GM21423 (cell line): ENCODE data around the gene TNRC6C.

Experiments
- ATAC-seq: cut with Tn5 transposase; IDR thresholded peaks from one replicate; pipeline ENCODE4 v1.9.1; 2021; ENCODE audit warnings: mild to moderate bottlenecking, moderate library complexity; ENCODE audit not compliant: unreplicated experiment

TNRC6C gene

GRCh38 chr17:77957857-77958715 is at the start of gene TNRC6C:
TSS of gene TNRC6C (plus strand) at chr17:77958703. CDS start at chr17:78004207, 45,504 bp downstream.
- ATAC-seq: peak; percentile 80

DNA sequence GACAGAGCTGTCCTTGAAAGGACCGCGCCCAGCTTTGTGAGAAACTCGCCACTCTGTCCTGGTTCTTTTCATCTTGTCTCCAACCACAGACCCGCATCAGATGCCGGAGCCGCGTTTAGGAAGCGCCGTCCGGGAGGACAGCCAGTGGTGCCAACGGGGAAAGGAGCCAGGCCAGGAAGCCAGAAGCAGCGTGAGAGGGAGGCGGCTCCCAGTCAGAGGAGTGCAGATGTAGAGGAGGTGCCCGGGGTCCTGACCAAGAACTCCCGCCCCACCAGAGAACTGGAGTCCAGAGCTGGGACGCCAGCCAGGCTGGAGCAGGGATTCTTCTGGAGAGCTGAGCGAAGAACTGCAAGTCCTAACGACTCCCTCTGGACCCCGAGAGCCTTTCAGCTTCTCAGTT is 49.3 kb upstream of the TNRC6C start:
- ATAC-seq: no peak

DNA sequence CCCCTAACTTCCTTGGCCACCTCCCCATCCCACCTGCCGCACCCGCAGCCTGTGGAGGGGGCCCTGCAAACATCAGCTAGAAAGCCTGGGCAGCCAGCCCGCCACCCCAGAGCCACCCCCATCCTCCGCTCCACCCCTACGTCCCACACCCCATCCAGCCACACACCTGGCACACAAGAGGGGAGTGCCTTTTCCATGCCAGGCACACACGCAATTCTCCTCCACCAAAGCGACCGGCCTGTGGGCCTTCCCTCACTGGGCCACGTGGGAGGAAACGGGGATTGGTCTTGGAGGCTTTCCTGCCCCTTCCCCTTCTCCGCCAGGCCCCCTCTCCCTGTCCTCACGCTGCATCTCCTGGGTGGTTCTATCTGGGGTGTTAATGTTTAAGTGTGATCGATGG is 48.7 kb upstream of the TNRC6C start:
- no peak for ATAC-seq

GRCh38 chr17:77914385-77915254 is 43.9 kb upstream of the TNRC6C start:
- ATAC-seq: no peak

- no peak for ATAC-seq
These were observed 42.9 kb upstream of the TNRC6C start for GRCh38 chr17:77915594-77916021.

- no peak for ATAC-seq
These were observed 42.2 kb upstream of the TNRC6C start for GRCh38 chr17:77916264-77916663.

DNA sequence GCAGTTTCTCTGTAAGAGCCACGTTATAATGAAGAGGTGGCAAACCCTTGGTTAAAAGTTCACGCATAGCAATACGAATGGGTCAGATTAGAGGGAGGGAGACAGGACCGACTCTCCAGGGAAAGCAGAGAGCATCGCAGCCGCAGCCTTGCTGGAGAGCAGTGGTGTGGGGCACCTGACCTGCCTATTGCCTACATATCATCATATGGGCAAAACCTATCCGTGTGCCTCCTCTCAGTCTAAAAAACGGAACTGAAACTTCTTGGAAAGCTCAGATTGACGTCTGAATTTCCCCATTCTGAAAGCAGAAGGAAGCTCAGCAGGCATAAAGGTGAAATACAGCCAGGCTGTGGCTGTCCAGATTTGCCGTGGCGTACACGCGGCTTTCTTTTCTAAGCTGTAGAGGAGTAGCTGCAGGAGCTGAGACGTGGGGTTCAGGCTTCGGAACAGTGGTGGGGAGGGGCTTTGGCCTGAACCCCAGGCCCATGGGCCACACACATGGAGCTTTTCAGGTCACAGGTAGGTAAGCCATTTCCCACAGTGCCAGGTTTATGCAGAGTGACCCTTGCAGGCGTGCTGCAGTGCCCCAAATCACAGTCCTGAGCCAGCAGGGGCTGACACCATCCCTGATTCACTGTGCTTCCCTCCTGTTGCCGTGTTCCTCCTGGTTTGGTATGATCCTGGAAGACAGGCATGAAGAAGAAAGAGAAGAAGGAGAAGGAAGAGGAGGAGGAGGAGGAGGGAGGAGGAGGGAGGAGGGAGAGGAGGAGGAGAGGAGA is 41.6 kb upstream of the TNRC6C start:
- no peak for ATAC-seq

DNA sequence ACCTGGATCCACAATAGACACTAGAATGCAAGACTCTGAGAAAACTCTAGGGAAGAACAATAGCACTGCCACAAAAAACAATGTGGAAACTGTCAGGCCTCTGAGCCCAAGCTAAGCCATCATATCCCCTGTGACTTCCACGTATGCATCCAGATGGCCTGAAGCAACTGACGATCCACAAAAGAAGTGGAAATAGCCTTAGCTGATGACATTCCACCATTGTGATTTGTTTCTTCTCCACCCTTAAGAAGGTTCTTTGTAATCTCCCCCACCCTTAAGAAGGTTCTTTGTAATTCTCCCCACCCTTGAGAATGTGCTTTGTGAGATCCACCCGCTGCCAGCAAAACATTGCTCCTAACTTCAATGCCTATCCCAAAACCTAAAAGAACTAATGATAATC is 39.2 kb upstream of the TNRC6C start:
- no peak for ATAC-seq

DNA sequence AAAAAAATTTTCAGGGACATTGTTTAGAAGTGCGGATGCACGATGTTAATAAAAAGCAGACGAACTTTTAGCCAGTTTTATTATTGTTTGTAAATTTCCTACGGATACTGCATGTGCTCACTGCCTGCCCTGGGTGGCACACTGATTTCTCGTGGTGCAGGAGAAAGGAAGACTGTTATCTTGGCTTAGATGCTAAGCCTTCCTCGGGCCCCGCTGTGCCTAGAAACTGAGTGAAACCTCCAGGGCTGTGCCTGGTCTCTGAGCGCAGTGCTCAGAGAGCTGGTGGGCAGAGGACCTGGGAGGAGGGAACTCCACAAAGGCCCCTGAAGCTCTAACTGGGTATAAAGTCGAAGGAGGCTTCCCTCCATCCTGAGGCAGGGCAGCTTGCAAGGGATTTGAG is 35.4 kb upstream of the TNRC6C start:
- no peak for ATAC-seq

DNA sequence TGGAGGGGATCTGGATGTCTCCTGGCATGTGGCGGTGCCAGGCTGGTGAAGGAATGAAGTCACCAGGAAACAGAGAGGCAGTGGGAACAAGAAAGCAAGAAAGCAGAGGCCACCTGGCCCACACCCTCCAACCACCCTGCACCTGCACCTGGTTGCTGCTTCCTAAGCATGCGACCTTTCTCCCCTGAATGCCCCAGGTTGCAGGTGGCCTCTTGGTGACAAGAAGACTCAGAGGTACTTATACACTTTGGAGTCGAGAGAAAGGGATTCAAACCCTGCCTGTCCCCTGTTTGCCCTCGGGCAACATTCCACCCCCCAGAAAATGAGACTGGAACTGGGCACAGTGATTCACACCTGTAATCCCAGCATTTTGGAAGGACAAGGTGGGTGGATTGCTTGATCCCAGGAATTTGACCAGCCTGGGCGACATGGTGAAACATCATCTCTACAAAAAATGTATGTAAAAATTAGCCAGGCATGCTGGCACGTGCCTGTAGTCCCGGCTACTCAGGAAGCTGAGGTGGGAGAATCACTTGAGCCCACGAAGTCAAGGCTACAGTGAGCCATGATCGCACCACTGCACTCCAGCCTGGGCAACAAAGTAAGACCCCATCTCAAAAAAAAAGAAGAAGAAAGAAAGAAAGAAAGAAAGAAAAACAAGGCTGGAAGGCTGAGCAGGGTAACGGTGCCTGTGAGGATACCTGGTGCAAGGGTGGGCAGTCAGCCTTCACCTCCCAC is 34.6 kb upstream of the TNRC6C start:
- ATAC-seq: no peak

DNA sequence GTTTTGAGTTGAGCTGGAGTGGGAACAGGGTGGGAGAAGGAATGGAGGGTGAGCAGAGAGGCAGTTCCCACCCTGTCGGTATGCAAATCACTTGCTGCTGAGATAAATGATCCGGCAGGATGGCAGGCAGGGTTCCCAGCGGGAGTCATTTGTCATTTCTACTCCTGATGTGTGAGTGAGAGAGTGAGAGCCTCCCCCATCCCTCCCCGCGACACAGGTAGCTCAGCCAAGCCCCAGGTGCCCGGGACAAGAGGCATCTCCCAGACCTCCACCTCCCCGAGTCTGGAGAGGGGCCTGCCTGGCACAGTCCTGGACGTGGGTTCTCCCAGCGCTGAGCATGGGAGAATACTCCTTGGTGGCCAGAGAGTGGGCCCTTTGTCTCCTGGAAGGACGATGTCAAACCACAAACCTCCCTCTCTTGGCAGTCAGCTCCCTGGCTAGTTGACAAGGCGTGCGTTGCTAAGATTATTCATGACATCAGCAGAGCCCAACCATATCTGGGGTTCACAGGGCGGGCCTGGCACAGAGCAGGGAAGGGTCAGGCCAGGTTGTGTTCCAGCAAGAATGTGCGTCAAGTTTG is 33.7 kb upstream of the TNRC6C start:
- no peak for ATAC-seq

DNA sequence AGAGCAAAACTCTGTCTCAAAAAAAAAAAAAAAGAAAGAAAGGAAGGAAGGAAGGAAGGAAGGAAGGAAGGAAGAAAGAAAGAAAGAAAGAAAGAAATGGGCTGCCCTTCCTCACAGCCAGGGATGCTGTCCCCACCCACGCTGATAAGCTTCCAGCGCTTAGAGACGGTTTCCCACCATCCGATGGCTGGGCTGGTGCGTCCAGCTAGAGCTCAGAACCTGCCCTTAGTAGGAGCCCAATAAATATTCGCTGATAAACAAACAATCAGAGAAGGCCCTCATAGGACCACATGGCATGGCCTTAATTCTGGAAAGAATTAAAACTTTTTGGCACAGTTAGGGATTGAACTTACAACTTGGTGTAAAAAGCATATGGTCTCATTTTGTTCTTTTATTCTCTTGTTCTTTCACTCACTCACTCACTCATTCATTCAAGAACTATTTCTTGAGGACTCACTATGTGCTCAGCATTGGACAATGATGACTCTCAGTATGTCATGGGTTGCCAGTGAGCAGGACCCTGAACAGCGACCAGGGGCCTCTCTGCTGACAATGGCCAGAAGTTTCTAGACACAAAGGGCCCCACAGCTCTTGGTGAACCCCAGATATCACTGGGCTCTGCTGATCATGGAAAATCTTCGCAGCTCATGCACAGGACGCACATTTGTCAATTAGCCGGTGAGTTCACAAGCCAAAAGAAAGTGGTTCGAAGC is 32.5 kb upstream of the TNRC6C start:
- no peak for ATAC-seq

GRCh38 chr17:77926981-77927380 is 31.5 kb upstream of the TNRC6C start:
- ATAC-seq: no peak

DNA sequence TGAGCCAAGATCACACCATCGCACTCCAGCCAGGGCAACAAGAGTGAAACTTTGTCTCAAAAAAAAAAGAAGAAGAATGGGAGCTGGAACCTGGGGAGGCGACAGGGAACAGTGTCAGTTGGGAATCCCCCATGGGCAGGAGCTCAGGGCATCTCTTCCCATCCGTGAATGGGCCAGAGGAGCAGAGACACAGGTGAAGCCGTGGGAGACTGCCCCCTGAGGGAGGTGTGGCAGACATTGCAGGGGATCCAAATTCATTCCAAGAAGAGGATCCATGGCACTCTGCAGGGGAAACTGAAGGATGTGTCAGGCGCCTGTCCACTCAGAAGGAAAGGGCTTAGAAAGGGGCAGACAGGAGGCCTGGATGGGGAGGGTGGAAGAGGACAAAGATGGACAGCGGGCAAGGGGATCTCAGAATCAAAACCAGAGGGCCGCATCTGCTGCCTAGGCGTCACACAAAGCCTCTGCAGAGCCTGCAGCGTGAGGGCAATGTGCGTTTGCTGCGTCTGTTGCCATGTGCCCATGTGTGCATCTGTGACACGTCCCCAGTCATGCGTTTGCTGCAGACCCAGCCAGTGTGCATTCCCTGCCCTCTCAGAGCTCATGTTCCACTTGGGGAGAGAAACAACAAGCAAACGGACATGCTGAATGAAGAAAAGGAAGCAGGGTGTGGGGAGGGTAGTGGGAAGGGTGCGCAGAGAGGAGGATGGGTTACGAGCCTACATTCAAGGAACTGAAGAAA is 30.6 kb upstream of the TNRC6C start:
- no peak for ATAC-seq

DNA sequence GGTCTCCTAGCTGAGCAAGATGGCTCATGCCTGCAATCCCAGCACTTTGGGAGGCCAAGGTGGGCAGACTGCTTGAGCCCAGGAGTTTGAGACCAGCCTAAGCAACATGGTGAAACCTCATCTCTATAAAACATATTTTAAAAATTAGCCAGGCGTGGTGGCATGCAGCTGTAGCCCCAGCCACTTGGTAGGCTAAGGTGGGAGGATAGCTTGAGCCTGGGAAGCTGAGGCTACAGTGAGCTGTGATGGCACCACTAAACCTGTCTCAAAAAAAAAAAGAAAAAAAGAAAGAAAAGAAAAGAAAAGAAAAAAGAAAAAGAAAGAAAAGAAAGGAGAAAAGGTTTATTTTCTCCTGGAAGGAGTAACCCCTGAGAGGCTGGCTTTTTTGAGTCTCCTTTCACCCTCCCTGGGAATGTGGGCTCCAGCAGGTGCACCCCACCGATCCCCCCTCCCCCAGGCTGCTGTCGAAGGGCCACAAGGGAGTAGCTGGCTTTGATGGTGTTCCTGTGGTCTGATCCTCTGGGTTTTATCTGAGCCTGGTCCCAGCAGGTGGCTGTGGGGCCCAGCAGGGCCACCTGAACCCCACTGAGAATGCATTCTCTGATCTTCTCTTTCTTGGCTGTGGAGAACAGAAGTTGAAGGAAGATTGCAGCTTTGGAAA is 29.9 kb upstream of the TNRC6C start:
- no peak for ATAC-seq

DNA sequence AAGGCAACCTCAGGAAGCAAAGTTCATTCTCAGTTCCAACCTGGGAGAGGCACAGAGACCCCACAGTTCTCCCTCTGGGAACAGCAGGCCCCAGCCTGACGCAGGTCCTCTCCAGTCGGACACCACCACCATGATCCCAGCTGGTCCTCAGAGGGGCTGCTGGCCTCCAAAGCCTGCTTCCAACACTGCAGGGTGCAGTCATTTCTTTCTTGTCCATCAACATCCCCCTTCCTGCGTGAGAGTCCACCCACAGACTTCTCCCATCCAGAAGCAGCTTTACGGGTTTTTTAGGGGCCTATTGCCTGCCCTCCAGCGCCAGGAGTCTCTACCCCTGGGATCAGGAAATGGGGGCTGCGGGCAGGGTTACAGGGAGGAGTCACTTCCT is 29.3 kb upstream of the TNRC6C start:
- ATAC-seq: no peak

GRCh38 chr17:77929871-77930436 is 28.5 kb upstream of the TNRC6C start:
- no peak for ATAC-seq
